IMR-90 (cell line): ENCODE data around the gene DDX20. TPM values are rescaled to one million over a fixed set of nuclear protein-coding genes. Genes with fewer than 3 reads are reported as not detected.

Experiments used
- ATAC-seq: fragments of 200-7000 bp; cut with Tn5 transposase; 2 replicates; pipeline ENCODE4 v1.9.1; 2020; ENCODE audit warnings: low read depth, mild to moderate bottlenecking, moderate library complexity
- BruUV-seq: library from RNA; stranded (reverse); fragments of 400-500 nt; replicated peaks from 2 replicates; lab custom pipeline; 2021; lab: Mats Ljungman, UMichigan
- CTCF ChIA-PET: fragments of 300-600 bp; formaldehyde crosslinking; extraction: SDS; loops from one replicate; lab custom pipeline; 2021; ENCODE audit warnings: antibody characterized with exemption; lab: Yijun Ruan, JAX
- POLR2A ChIA-PET: fragments of 300-600 bp; sonication (Branson Sonifier 250); formaldehyde crosslinking; loops from one replicate; lab custom pipeline; 2022; ENCODE audit warnings: antibody characterized with exemption; ENCODE audit not compliant: unreplicated experiment; lab: Charles Lee
- DNase-seq: peaks from one replicate; pipeline ENCODE4 v3.0.0; 2013
- H2AFZ ChIP-seq: replicated peaks from 2 replicates; pipeline ENCODE3; 2013; ENCODE audit warnings: low read length, mild to moderate bottlenecking; ENCODE audit not compliant: poor library complexity
- H2AK5ac ChIP-seq: 2 replicates; pipeline ENCODE4 v1.6.1; 2013; ENCODE audit warnings: low read depth, low read length, inconsistent platforms
- H2AK9ac ChIP-seq: replicated peaks from 2 replicates; pipeline ENCODE3; 2013; ENCODE audit warnings: mild to moderate bottlenecking, low read depth, low read length, moderate library complexity; ENCODE audit not compliant: poor library complexity
- H2BK120ac ChIP-seq: 2 replicates; pipeline ENCODE4 v1.6.1; 2013; ENCODE audit warnings: low read depth, low read length, inconsistent platforms
- H2BK15ac ChIP-seq: 3 replicates; pipeline ENCODE4 v1.6.1; 2013; ENCODE audit warnings: low read depth, low read length, inconsistent platforms
- H2BK20ac ChIP-seq: 2 replicates; pipeline ENCODE4 v1.6.1; 2013; ENCODE audit warnings: low read depth, mild to moderate bottlenecking, inconsistent platforms, low read length, moderate library complexity
- H2BK5ac ChIP-seq: 2 replicates; pipeline ENCODE4 v1.6.1; 2013; ENCODE audit warnings: mild to moderate bottlenecking, low read depth, low read length, inconsistent platforms; ENCODE audit not compliant: poor library complexity, severe bottlenecking
- H3K14ac ChIP-seq: replicated peaks from 2 replicates; pipeline ENCODE4 v1.6.1; 2013; ENCODE audit warnings: low read depth, low read length, inconsistent platforms
- H3K18ac ChIP-seq: 2 replicates; pipeline ENCODE4 v1.6.1; 2013; ENCODE audit warnings: low read depth, low read length, control low read depth
- H3K23ac ChIP-seq: 2 replicates; pipeline ENCODE4 v1.6.1; 2013; ENCODE audit warnings: low read depth, low read length, inconsistent platforms
- H3K27ac ChIP-seq: 2 replicates; pipeline ENCODE4 v1.5.1; 2013; ENCODE audit warnings: mild to moderate bottlenecking, control low read depth, low read length; ENCODE audit not compliant: insufficient read depth
- H3K27me3 ChIP-seq: 2 replicates; pipeline ENCODE4 v1.6.1; 2013; ENCODE audit warnings: low read length; ENCODE audit not compliant: control insufficient read depth, insufficient read depth
- H3K36me3 ChIP-seq: 2 replicates; pipeline ENCODE4 v1.6.1; 2013; ENCODE audit warnings: low read length, mixed read lengths; ENCODE audit not compliant: control insufficient read depth, insufficient read depth
- H3K4ac ChIP-seq: 2 replicates; pipeline ENCODE4 v1.6.1; 2013; ENCODE audit warnings: low read depth, low read length, inconsistent platforms
- H3K4me1 ChIP-seq: 2 replicates; pipeline ENCODE4 v1.6.1; 2013; ENCODE audit warnings: low read length, mixed read lengths; ENCODE audit not compliant: control insufficient read depth, insufficient read depth
- H3K4me2 ChIP-seq: 2 replicates; pipeline ENCODE4 v1.6.1; 2013; ENCODE audit warnings: low read depth, mild to moderate bottlenecking, control low read depth, low read length, moderate library complexity
- H3K4me3 ChIP-seq: 2 replicates; pipeline ENCODE4 v1.5.1; 2013; ENCODE audit warnings: low read depth, mild to moderate bottlenecking, control low read depth, low read length, moderate library complexity; ENCODE audit not compliant: insufficient read depth
- H3K56ac ChIP-seq: 2 replicates; pipeline ENCODE4 v1.6.1; 2013; ENCODE audit warnings: low read length, inconsistent platforms; ENCODE audit not compliant: insufficient read depth; ENCODE audit errors: extremely low read depth
- H3K79me1 ChIP-seq, 2 experiments: 2 replicates each; pipeline ENCODE4 v1.6.1; 2013; ENCODE audit warnings: low read length in 2 of 2, inconsistent platforms in 1 of 2, low read depth in 1 of 2
- H3K9ac ChIP-seq: 2 replicates; pipeline ENCODE4 v1.6.1; 2013; ENCODE audit warnings: low read depth, low read length, control low read depth
- H3K9me1 ChIP-seq: 2 replicates; pipeline ENCODE4 v1.6.1; 2013; ENCODE audit warnings: low read length, inconsistent platforms; ENCODE audit not compliant: insufficient read depth
- H3K9me3 ChIP-seq: 2 replicates; pipeline ENCODE4 v1.6.1; 2013; ENCODE audit warnings: low read length; ENCODE audit not compliant: control insufficient read depth, insufficient read depth
- H4K20me1 ChIP-seq: 2 replicates; pipeline ENCODE4 v1.6.1; 2013; ENCODE audit warnings: low read length, inconsistent platforms; ENCODE audit not compliant: insufficient read depth
- H4K5ac ChIP-seq: 2 replicates; pipeline ENCODE4 v1.6.1; 2013; ENCODE audit warnings: mild to moderate bottlenecking, low read depth, low read length, control low read depth
- H4K8ac ChIP-seq, 2 experiments: 2 replicates each; pipeline ENCODE4 v1.6.1; 2013; ENCODE audit warnings: low read depth in 2 of 2, low read length in 2 of 2, control low read depth in 1 of 2, inconsistent platforms in 1 of 2
- H4K91ac ChIP-seq: 2 replicates; pipeline ENCODE4 v1.6.1; 2013; ENCODE audit warnings: low read depth, low read length, inconsistent platforms; ENCODE audit not compliant: insufficient read depth
- BHLHE40 ChIP-seq: fragments of 150-350 bp; IDR thresholded peaks from 2 replicates; pipeline ENCODE4 v1.6.1; 2016; ENCODE audit warnings: mild to moderate bottlenecking, low read depth, low read length
- CTCF ChIP-seq: conservative IDR thresholded peaks from 2 replicates; pipeline ENCODE4 v1.5.1; 2012; ENCODE audit warnings: mild to moderate bottlenecking, low read depth, low read length, improper control_type of control experiment
- ELK1 ChIP-seq: fragments of 150-350 bp; IDR thresholded peaks from 2 replicates; pipeline ENCODE4 v1.6.1; 2016; ENCODE audit warnings: low read depth, mild to moderate bottlenecking, low read length, moderate library complexity, borderline replicate concordance
- FOS ChIP-seq: fragments of 150-350 bp; IDR thresholded peaks from 2 replicates; pipeline ENCODE4 v1.6.1; 2016; ENCODE audit warnings: low read depth, low read length
- MAFK ChIP-seq: IDR thresholded peaks from 2 replicates; pipeline ENCODE4 v1.6.1; 2012; ENCODE audit warnings: low read depth, low read length, improper control_type of control experiment
- MAZ ChIP-seq: IDR thresholded peaks from 2 replicates; pipeline ENCODE4 v1.6.1; 2012; ENCODE audit warnings: low read depth, mild to moderate bottlenecking, low read length, improper control_type of control experiment, moderate library complexity, borderline replicate concordance
- MXI1 ChIP-seq: IDR thresholded peaks from 2 replicates; pipeline ENCODE4 v1.6.1; 2012; ENCODE audit warnings: low read depth, mild to moderate bottlenecking, low read length, moderate library complexity, borderline replicate concordance
- POLR2A ChIP-seq: IDR thresholded peaks from 2 replicates; pipeline ENCODE4 v1.6.1; 2012; ENCODE audit warnings: mild to moderate bottlenecking, low read depth, low read length
- RAD21 ChIP-seq: IDR thresholded peaks from 2 replicates; pipeline ENCODE4 v1.6.1; 2012; ENCODE audit warnings: low read length, improper control_type of control experiment
- RCOR1 ChIP-seq: IDR thresholded peaks from 2 replicates; pipeline ENCODE4 v1.6.1; 2012; ENCODE audit warnings: mild to moderate bottlenecking, low read length, improper control_type of control experiment; ENCODE audit not compliant: insufficient replicate concordance
- RFX5 ChIP-seq: IDR thresholded peaks from 2 replicates; pipeline ENCODE4 v1.8.0; 2012; ENCODE audit warnings: low read depth, mild to moderate bottlenecking, low read length, moderate library complexity
- WGBS, 2 experiments: methylation state at CpG; one replicate each; pipeline versions ENCODE4 v1.1.5 to v1.1.7; 2013; ENCODE audit warnings: missing lambda C conversion rate in 2 of 2; ENCODE audit not compliant: insufficient read length in 1 of 2; ENCODE audit errors: extremely low coverage in 2 of 2; 5-methylcytosine and 5-hydroxymethylcytosine counted together
- dilution Hi-C: fragments of 300-500 bp; cut with HindIII; formaldehyde crosslinking; loops from one replicate; pipeline ENCODE4 v1.14.3; 2018; ENCODE audit warnings: low sequenced_read_pairs; ENCODE audit not compliant: unreplicated experiment
- in situ Hi-C: fragments of 300-500 bp; cut with MboI; formaldehyde crosslinking; loops from 3 replicates; pipeline ENCODE4 v1.14.3; 2019; ENCODE audit warnings: low sequenced_read_pairs, inconsistent platforms, mixed read lengths
- intact Hi-C: fragments of 100-400 bp; cut with micrococcal nuclease; formaldehyde crosslinking; loops from 2 replicates; pipeline ENCODE4 v1.10.0; 2022
- polyA plus RNA-seq, 3 experiments: library from polyadenylated mRNA; depleted of rRNA; stranded (reverse); fragments of >200 nt; gene quantifications; 2 replicates each; pipeline ENCODE4 v1.2.3, GENCODE V29; 2012; ENCODE audit warnings: low replicate concordance in 1 of 3
- total RNA-seq: library from RNA; depleted of rRNA; stranded (reverse); fragments of >200 nt; gene quantifications from 2 replicates; pipeline ENCODE4 v1.2.3, GENCODE V29; 2012

DDX20 gene
- total and polyA plus RNA-seq, 2 of the 4 experiments (the other 2 are of a cell fraction), result 5.7 to 10.9 TPM

- H3K9ac ChIP-seq, result no peak overlapping the region
These were observed 21.7 kb upstream of the DDX20 start for GRCh38 chr1:111733992-111734341.

More at GRCh38 chr1:111733992-111734341, 21.7 kb upstream of the DDX20 start:
- Histone ChIP-seq H2AFZ (peak overlapping the region; percentile 90), H2AK9ac (peak overlapping the region; percentile 31), H3K79me1 (peaks cover 18 to 73% of the 10 kb centered on the region in 2 experiments; a peak in 2 of 4 replicates), H3K4me2 (peak overlapping the region; percentile 4; the same call in 1 of the 2 replicates), H3K56ac (0 out of 2 replicates have a peak overlapping the region, but pooled peaks have one; percentile 17), H4K5ac (peak overlapping the region; percentile 27), H2BK15ac (peak overlapping the region; percentile 0; the same call in 1 of the 3 replicates), H2BK120ac (peak overlapping the region; percentile 73), H4K91ac (peak overlapping the region; percentile 58; the same call in 1 of the 2 replicates), H3K27me3 (no peaks in the 10 kb centered on the region), H3K4me3 (no peak overlapping the region), H3K23ac (peak overlapping the region; percentile 29; the same call in 1 of the 2 replicates), H2BK20ac (peak overlapping the region; percentile 9), H3K4ac (peak overlapping the region; percentile 72), H4K8ac (peak overlapping the region; percentile 67 to 72), H4K20me1 (peaks cover 7% of the 10 kb centered on the region; the same call in 1 of the 2 replicates), H3K9me1 (peaks cover 32% of the 10 kb centered on the region), H2BK5ac (peak overlapping the region; percentile 49), H3K9me3 (no peaks in the 10 kb centered on the region), H2AK5ac (peak overlapping the region; percentile 87), H3K36me3 (no peaks in the 10 kb centered on the region), H3K4me1 (peaks cover 35% of the 10 kb centered on the region), H3K14ac (peak overlapping the region; percentile 84), H3K18ac (peak overlapping the region; percentile 67), H3K27ac (peak overlapping the region; percentile 45)
- intact Hi-C loops, result no loop called here
- TF ChIP-seq FOS (no peak), ELK1 (no peak), RAD21 (no peak), CTCF (no peak), MAFK (no peak), BHLHE40 (no peak), POLR2A (no peak), MXI1 (no peak), RCOR1 (no peak), RFX5 (no peak), MAZ (no peak)
- 100% methylated on average over 1 of the region's 5 CpGs; no CpG with 5 or more reads in 1 of the 2 experiments for WGBS, 2 experiments
- in situ Hi-C loops, result no loop called here
- no peak for ATAC-seq
- no TSS peak for BruUV-seq
- ChIA-PET CTCF (interaction anchor here (1.1 kb wide), 1 partner anchor 19 kb away, joined by 3 read pairs; no protein-coding TSS in a partner anchor), POLR2A (no interaction called here)
- dilution Hi-C loops, result no loop called here
- DNase-seq, result no peak
